K562 (cell line): ENCODE data around the gene MAD2L1BP. TPM values are rescaled to one million over a fixed set of nuclear protein-coding genes. Genes with fewer than 3 reads are reported as not detected.
A peak's percentile ranks its signal among the peaks of the same experiment; 100 is the strongest.

Source experiments
- CTBP1 ChIP-seq: fragments of 450-650 bp; IDR thresholded peaks from 2 replicates; pipeline ENCODE4 v1.6.1; 2016; ENCODE audit warnings: borderline replicate concordance
- CXXC5 ChIP-seq: fragments of 250-450 bp; sonication (Bioruptor Pico); IDR thresholded peaks from 2 replicates; pipeline ENCODE4 v1.8.0; 2022; ENCODE audit warnings: inconsistent platforms, mild to moderate bottlenecking, moderate library complexity
- DMBX1 ChIP-seq: fragments of 250-450 bp; sonication (Bioruptor Pico); IDR thresholded peaks from 2 replicates; pipeline ENCODE4 v1.8.0; 2022; ENCODE audit warnings: inconsistent platforms, mild to moderate bottlenecking, moderate library complexity, borderline replicate concordance
- HNRNPUL1 ChIP-seq: fragments of 200-400 bp; formaldehyde crosslinking; IDR thresholded peaks from 2 replicates; pipeline ENCODE4 v1.6.1; 2017; ENCODE audit warnings: low read length
- MYNN ChIP-seq, 2 experiments: sonication (generic); formaldehyde crosslinking in 1 of 2; IDR thresholded peaks; 2 replicates each; pipeline versions ENCODE4 v1.5.0 to v1.6.1; 2016 to 2020; ENCODE audit warnings: antibody characterized with exemption in 1 of 2, missing genetic modification reagents in 1 of 2
- NFXL1 ChIP-seq: fragments of 450-650 bp; formaldehyde crosslinking; IDR thresholded peaks from 2 replicates; pipeline ENCODE4 v1.4.0; 2021; ENCODE audit warnings: mild to moderate bottlenecking
- NR2F6 ChIP-seq: fragments of 450-650 bp; formaldehyde crosslinking; IDR thresholded peaks from 2 replicates; pipeline ENCODE4 v1.4.0; 2020; ENCODE audit warnings: mild to moderate bottlenecking
- RAD21 ChIP-seq, 2 experiments: fragments of 250-450 bp in 1 of 2; fragments of 450-650 bp in 1 of 2; sonication (Bioruptor Pico) in 1 of 2; formaldehyde crosslinking in 1 of 2; IDR thresholded peaks in 1 of 2; conservative IDR thresholded peaks in 1 of 2; 2 replicates each; pipeline versions ENCODE4 v1.4.0 to v1.8.0; 2020 to 2022; ENCODE audit warnings: mild to moderate bottlenecking in 2 of 2, moderate library complexity in 1 of 2
- polyA plus RNA-seq, 8 experiments: library from polyadenylated mRNA; depleted of rRNA in 4 of 8; stranded (reverse) in 5 of 8; unstranded in 3 of 8; fragments of >200 nt; fragmentation: Nextera tagmentation in 2 of 8; fragmentation: Illumina TruSeq in 1 of 8; extraction: Ambion mirVana in 2 of 8; extraction: Trizol in 1 of 8; gene quantifications; 2 replicates each; pipeline versions ENCODE4 v1.2.1 to v1.2.3, GENCODE V29; 2011 to 2014; ENCODE audit warnings: inconsistent platforms in 1 of 8, missing spikeins in 1 of 8
- total RNA-seq, 7 experiments: library from RNA; depleted of rRNA in 6 of 7; stranded (reverse); fragments of >200 nt in 6 of 7; fragmentation: Illumina TruSeq in 2 of 7; extraction: Trizol in 2 of 7; gene quantifications; 2 replicates each; pipeline versions ENCODE4 v1.2.1 to v1.2.3, GENCODE V29; 2011 to 2021; ENCODE audit warnings: low replicate concordance in 1 of 7
- TF ChIP-seq, protein P1 (sequence below): fragments of 450-650 bp; IDR thresholded peaks from 2 replicates; pipeline ENCODE4 v1.6.1; 2016; ENCODE audit warnings: mild to moderate bottlenecking
- TF ChIP-seq, protein P2 (sequence below): fragments of 450-650 bp; formaldehyde crosslinking; IDR thresholded peaks from 2 replicates; pipeline ENCODE4 v1.4.0; 2020; ENCODE audit warnings: mild to moderate bottlenecking, moderate library complexity
- TF ChIP-seq, protein P3 (sequence below): fragments of 250-450 bp; sonication (Bioruptor Pico); IDR thresholded peaks from 2 replicates; pipeline ENCODE4 v1.9.0; 2021; ENCODE audit warnings: mild to moderate bottlenecking, inconsistent platforms
- TF ChIP-seq, protein P4 (sequence below): fragments of 250-450 bp; sonication (Bioruptor Pico); IDR thresholded peaks from 2 replicates; pipeline ENCODE4 v1.5.0; 2021; ENCODE audit warnings: mild to moderate bottlenecking, moderate library complexity
- TF ChIP-seq, protein P5 (sequence below): fragments of 450-650 bp; formaldehyde crosslinking; IDR thresholded peaks from 2 replicates; pipeline ENCODE4 v1.4.0; 2022; ENCODE audit warnings: missing genetic modification characterization
- TF ChIP-seq, protein P6 (sequence below): fragments of 450-650 bp; IDR thresholded peaks from 2 replicates; pipeline ENCODE4 v1.6.1; 2017; ENCODE audit warnings: antibody characterized with exemption

The MAD2L1BP gene
- total and polyA plus RNA-seq, 9 of the 15 experiments (the other 6 are each of a cell fraction or from before 2014, with no cell fraction given): 69.7 to 321 (median 111) TPM

DNA sequence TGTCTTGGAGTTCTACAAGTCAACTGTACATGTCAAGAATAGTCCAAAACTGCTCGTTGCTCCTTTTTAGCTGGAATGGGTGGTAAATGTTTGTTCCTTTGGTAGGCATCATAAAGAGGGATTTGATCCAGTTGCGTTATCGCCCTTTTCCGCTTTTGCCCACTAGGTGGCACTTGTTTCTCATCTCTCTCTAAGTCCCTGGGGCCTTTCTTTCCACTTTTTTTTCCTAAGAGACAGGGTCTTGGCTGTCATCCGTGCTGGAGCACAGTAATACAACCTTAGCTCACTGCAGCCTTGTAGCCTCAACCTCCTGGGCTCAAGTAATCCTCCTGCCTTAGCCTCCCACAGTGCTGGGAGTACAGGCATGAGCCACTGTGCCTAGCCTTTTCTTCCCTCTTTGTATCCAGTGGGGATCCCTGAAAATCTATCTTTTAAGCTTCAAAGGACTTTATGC is 27.3 kb upstream of the MAD2L1BP start (continued):
- TF ChIP-seq, protein P1, sequence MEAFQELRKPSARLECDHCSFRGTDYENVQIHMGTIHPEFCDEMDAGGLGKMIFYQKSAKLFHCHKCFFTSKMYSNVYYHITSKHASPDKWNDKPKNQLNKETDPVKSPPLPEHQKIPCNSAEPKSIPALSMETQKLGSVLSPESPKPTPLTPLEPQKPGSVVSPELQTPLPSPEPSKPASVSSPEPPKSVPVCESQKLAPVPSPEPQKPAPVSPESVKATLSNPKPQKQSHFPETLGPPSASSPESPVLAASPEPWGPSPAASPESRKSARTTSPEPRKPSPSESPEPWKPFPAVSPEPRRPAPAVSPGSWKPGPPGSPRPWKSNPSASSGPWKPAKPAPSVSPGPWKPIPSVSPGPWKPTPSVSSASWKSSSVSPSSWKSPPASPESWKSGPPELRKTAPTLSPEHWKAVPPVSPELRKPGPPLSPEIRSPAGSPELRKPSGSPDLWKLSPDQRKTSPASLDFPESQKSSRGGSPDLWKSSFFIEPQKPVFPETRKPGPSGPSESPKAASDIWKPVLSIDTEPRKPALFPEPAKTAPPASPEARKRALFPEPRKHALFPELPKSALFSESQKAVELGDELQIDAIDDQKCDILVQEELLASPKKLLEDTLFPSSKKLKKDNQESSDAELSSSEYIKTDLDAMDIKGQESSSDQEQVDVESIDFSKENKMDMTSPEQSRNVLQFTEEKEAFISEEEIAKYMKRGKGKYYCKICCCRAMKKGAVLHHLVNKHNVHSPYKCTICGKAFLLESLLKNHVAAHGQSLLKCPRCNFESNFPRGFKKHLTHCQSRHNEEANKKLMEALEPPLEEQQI: 0 out of 2 replicates have a peak, but pooled peaks have one; percentile 16
- TF ChIP-seq HNRNPUL1 (no peak), RAD21 (CRISPR knock-in tag; conservative IDR thresholded peaks at IDR 0.05 in 1 of 2, IDR thresholded peaks at IDR 0.05 in 1 of 2) (peak; percentile 75 to 81), CTBP1 (peak; percentile 41; the same call in 1 of the 2 replicates), CXXC5 (CRISPR knock-in tag) (no peak), MYNN (IDR thresholded peaks at IDR 0.05) (no peak), MYNN (CRISPR knock-in tag; IDR thresholded peaks at IDR 0.05) (no peak), NR2F6 (no peak), NFXL1 (no peak), DMBX1 (CRISPR knock-in tag) (no peak)
- TF ChIP-seq, protein P2, sequence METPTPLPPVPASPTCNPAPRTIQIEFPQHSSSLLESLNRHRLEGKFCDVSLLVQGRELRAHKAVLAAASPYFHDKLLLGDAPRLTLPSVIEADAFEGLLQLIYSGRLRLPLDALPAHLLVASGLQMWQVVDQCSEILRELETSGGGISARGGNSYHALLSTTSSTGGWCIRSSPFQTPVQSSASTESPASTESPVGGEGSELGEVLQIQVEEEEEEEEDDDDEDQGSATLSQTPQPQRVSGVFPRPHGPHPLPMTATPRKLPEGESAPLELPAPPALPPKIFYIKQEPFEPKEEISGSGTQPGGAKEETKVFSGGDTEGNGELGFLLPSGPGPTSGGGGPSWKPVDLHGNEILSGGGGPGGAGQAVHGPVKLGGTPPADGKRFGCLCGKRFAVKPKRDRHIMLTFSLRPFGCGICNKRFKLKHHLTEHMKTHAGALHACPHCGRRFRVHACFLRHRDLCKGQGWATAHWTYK (CRISPR knock-in tag): peak; percentile 40; the same call in 1 of the 2 replicates
- TF ChIP-seq, protein P3, sequence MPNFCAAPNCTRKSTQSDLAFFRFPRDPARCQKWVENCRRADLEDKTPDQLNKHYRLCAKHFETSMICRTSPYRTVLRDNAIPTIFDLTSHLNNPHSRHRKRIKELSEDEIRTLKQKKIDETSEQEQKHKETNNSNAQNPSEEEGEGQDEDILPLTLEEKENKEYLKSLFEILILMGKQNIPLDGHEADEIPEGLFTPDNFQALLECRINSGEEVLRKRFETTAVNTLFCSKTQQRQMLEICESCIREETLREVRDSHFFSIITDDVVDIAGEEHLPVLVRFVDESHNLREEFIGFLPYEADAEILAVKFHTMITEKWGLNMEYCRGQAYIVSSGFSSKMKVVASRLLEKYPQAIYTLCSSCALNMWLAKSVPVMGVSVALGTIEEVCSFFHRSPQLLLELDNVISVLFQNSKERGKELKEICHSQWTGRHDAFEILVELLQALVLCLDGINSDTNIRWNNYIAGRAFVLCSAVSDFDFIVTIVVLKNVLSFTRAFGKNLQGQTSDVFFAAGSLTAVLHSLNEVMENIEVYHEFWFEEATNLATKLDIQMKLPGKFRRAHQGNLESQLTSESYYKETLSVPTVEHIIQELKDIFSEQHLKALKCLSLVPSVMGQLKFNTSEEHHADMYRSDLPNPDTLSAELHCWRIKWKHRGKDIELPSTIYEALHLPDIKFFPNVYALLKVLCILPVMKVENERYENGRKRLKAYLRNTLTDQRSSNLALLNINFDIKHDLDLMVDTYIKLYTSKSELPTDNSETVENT: no peak
- TF ChIP-seq, protein P4, sequence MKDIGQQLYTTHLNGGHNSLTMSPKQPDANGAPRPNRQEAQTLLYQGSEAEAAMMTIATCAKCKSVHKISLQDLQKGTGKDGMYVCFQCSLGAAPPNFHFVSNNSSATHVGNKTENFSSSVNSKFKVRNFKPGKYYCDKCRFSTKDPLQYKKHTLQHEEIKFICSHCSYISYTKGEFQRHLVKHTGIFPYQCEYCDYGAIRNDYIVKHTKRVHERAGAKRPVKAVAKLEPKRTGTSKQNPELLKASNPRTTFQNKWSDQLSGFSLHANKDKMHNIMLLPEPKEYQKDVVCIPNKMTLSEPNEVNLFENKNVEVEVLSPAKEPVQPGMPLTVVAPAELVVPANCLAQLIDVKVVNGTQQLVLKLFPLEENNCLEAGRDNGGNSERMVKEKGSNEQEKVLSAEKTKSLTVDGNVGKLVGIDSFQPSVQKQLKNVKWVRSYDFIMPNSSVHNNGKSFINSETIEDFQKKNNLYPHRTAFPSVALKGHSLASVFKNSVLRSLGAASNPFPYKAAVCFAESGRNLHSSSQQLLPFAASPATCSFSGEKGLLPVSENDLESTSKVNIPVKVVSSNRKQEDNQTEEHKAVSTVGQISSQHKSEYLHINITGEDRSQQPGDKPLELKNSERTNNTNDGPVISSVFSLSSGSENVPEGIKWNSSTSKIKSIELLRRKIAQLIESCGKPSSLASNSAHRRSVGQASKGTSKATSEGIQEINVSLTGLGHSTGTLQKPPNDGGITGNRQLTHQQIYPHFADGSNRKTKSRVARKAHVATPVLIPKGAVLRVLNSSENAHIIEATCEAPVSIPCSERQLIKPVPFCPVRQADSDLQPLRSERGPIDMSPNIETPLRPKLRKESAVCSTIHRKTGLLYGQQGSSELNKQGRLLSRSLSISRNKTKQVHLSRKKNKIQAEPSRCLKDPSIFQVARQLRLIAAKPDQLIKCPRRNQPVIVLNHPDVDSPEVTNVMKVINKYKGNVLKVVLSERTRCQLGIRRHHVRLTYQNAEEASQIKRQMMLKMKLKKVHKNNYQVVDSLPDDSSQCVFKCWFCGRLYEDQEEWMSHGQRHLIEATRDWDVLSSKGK (CRISPR knock-in tag): no peak
- TF ChIP-seq, protein P5, sequence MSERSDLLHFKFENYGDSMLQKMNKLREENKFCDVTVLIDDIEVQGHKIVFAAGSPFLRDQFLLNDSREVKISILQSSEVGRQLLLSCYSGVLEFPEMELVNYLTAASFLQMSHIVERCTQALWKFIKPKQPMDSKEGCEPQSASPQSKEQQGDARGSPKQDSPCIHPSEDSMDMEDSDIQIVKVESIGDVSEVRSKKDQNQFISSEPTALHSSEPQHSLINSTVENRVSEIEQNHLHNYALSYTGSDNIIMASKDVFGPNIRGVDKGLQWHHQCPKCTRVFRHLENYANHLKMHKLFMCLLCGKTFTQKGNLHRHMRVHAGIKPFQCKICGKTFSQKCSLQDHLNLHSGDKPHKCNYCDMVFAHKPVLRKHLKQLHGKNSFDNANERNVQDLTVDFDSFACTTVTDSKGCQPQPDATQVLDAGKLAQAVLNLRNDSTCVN (CRISPR knock-in tag): no peak
- TF ChIP-seq, protein P6, sequence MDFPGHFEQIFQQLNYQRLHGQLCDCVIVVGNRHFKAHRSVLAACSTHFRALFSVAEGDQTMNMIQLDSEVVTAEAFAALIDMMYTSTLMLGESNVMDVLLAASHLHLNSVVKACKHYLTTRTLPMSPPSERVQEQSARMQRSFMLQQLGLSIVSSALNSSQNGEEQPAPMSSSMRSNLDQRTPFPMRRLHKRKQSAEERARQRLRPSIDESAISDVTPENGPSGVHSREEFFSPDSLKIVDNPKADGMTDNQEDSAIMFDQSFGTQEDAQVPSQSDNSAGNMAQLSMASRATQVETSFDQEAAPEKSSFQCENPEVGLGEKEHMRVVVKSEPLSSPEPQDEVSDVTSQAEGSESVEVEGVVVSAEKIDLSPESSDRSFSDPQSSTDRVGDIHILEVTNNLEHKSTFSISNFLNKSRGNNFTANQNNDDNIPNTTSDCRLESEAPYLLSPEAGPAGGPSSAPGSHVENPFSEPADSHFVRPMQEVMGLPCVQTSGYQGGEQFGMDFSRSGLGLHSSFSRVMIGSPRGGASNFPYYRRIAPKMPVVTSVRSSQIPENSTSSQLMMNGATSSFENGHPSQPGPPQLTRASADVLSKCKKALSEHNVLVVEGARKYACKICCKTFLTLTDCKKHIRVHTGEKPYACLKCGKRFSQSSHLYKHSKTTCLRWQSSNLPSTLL: no peak
